Fibroblast of lung (primary cell): ENCODE measurements around the gene SHFL.

Source experiments
- EZH2 ChIP-seq: IDR thresholded peaks from 2 replicates; pipeline ENCODE4 v1.5.1; 2012; ENCODE audit warnings: low read length, control low read depth, mild to moderate bottlenecking; ENCODE audit errors: missing control alignments
- TF ChIP-seq, protein P1 (sequence below), 2 donors: IDR thresholded peaks in 1 of 2; conservative IDR thresholded peaks in 1 of 2; 1 replicate in 1 of 2; 2 replicates in 1 of 2; pipeline ENCODE4 v1.5.1; 2011 to 2012; ENCODE audit warnings: low read length in 2 of 2, control low read depth in 1 of 2, inconsistent platforms in 1 of 2, low read depth in 1 of 2, mild to moderate bottlenecking in 1 of 2

DNA sequence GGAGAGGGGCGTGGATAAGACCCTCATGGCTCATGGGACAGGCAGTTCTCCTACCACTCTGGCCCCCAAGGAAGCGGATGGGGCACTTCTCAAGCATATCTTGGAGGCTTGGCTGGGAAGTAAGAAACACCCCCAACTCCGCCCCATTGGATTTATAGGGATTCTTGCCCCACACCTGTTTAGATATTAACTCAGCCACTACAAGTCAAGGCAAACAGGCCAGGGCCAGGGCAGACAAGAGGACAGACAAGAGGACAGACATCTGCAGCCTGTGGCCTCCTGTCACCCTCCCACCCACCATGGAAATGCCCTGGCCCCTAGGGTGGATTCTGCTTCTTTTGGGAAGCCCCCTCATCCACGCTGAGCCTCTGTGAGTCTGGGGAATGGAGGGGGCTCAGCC lies 48.8 kb upstream of the SHFL start:
- TF ChIP-seq, protein P1, sequence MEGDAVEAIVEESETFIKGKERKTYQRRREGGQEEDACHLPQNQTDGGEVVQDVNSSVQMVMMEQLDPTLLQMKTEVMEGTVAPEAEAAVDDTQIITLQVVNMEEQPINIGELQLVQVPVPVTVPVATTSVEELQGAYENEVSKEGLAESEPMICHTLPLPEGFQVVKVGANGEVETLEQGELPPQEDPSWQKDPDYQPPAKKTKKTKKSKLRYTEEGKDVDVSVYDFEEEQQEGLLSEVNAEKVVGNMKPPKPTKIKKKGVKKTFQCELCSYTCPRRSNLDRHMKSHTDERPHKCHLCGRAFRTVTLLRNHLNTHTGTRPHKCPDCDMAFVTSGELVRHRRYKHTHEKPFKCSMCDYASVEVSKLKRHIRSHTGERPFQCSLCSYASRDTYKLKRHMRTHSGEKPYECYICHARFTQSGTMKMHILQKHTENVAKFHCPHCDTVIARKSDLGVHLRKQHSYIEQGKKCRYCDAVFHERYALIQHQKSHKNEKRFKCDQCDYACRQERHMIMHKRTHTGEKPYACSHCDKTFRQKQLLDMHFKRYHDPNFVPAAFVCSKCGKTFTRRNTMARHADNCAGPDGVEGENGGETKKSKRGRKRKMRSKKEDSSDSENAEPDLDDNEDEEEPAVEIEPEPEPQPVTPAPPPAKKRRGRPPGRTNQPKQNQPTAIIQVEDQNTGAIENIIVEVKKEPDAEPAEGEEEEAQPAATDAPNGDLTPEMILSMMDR (conservative IDR thresholded peaks at IDR 0.05 in 1 of 2, IDR thresholded peaks at IDR 0.05 in 1 of 2; ENCODE audit: low read depth in 1 of 2, low read length in 2 of 2), result no peak
- no peak for TF ChIP-seq EZH2
